CD4-positive, alpha-beta T cell (primary cell): ENCODE results near the gene GPATCH3. TPM values are rescaled to one million over a fixed set of nuclear protein-coding genes. Genes with fewer than 3 reads are reported as not detected.

Source experiments
- ATAC-seq: fragments of 200-7000 bp; cut with Tn5 transposase; one replicate; pipeline ENCODE4 v1.10.0; 2022; ENCODE audit warnings: mild to moderate bottlenecking; ENCODE audit not compliant: poor library complexity
- CTCF ChIA-PET: fragments of 350-600 bp; sonication (Branson Sonifier 250); formaldehyde crosslinking; loops from one replicate; lab custom pipeline; 2021; ENCODE audit warnings: antibody characterized with exemption, inconsistent platforms; lab: Charles Lee
- POLR2A ChIA-PET: fragments of 350-600 bp; sonication (Branson Sonifier 250); formaldehyde crosslinking; loops from one replicate; lab custom pipeline; 2021; ENCODE audit warnings: antibody characterized with exemption, inconsistent platforms; lab: Charles Lee
- DNase-seq, 14 experiments: peaks; one replicate each; pipeline ENCODE4 v3.0.0-alpha.2; 2013 to 2020; ENCODE audit warnings: mixed read lengths in 2 of 14
- H3K27ac ChIP-seq, 2 donors: one replicate each; pipeline versions ENCODE4 v1.5.1 to v1.7.0; 2013; ENCODE audit warnings: low read length in 2 of 2, low read depth in 1 of 2, mild to moderate bottlenecking in 1 of 2
- H3K27me3 ChIP-seq, 2 experiments: 1 replicate in 1 of 2; 2 replicates in 1 of 2; pipeline versions ENCODE4 v1.6.1 to v1.7.0; 2013; ENCODE audit warnings: low read length in 2 of 2, control low read depth in 1 of 2, mild to moderate bottlenecking in 1 of 2, moderate library complexity in 1 of 2; ENCODE audit not compliant: insufficient read depth in 2 of 2, control insufficient read depth in 1 of 2
- H3K36me3 ChIP-seq: one replicate; pipeline ENCODE4 v1.6.1; 2013; ENCODE audit warnings: low read length, control low read depth; ENCODE audit not compliant: insufficient read depth
- H3K4me1 ChIP-seq: one replicate; pipeline ENCODE4 v1.6.1; 2013; ENCODE audit warnings: low read length, control low read depth; ENCODE audit not compliant: insufficient read depth
- H3K4me3 ChIP-seq: one replicate; pipeline ENCODE4 v1.5.1; 2013; ENCODE audit warnings: mild to moderate bottlenecking, low read length, moderate library complexity
- H3K9me3 ChIP-seq, 2 experiments: 1 replicate in 1 of 2; 2 replicates in 1 of 2; pipeline versions ENCODE4 v1.6.1 to v1.7.0; 2013; ENCODE audit warnings: low read length in 2 of 2, mild to moderate bottlenecking in 2 of 2, control low read depth in 1 of 2, moderate library complexity in 1 of 2; ENCODE audit not compliant: control insufficient read depth in 1 of 2, insufficient read depth in 1 of 2
- H3K27ac Mint-ChIP-seq: one replicate; pipeline ENCODE4 v1.8.0; 2020; ENCODE audit warnings: mixed read lengths
- H3K27me3 Mint-ChIP-seq: one replicate; pipeline ENCODE4 v1.8.0; 2021; ENCODE audit warnings: mixed read lengths
- H3K36me3 Mint-ChIP-seq: one replicate; pipeline ENCODE4 v1.8.0; 2021; ENCODE audit warnings: low read depth, mixed read lengths
- H3K4me1 Mint-ChIP-seq: one replicate; pipeline ENCODE4 v1.8.0; 2021; ENCODE audit warnings: low read depth, mixed read lengths
- H3K4me3 Mint-ChIP-seq: one replicate; pipeline ENCODE4 v1.8.0; 2020; ENCODE audit warnings: mild to moderate bottlenecking, mixed read lengths
- H3K9me3 Mint-ChIP-seq: one replicate; pipeline ENCODE4 v1.8.0; 2020; ENCODE audit warnings: mixed read lengths
- intact Hi-C, 2 experiments: fragments of 100-400 bp; cut with DNase I in 1 of 2; cut with micrococcal nuclease in 1 of 2; formaldehyde crosslinking; loops; one replicate each; pipeline versions ENCODE4 v1.15.1 to v1.9.0; 2023 to 2025; cut with DNase I, micrococcal nuclease
- total RNA-seq, 174 experiments: library from RNA in 2 of 174; stranded (reverse) in 2 of 174; gene quantifications; one replicate each; pipeline ENCODE4 v1.2.3 and lab custom pipeline; 2021 to 2026
- TF ChIP-seq, protein P1 (sequence below): fragments of 200-600 bp; IDR thresholded peaks from one replicate; pipeline ENCODE4 v1.8.0; 2022; ENCODE audit warnings: antibody characterized with exemption, mild to moderate bottlenecking

Gene GPATCH3
- total RNA-seq, 2 experiments from 2014 or later: 30.2 to 32.4 TPM

DNA sequence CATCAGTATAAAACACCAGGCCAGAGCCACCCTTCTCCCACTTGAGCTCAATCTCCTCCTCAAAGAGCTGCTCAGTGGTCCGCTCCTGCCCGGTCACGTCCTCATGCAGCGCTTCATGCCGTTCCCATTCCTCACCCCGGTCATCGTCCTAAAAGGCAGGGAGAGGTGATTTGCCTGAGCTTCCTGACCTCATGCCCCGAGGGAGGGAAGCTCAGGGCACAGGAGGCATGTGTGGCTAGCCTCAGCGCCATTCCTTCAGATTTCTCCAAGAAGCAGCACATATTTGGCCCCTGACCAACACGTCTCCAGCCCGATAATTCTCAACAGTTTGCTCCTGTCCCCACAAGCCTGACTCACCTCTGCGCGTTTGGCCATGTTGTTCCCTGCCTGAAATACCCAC lies 6.0 kb downstream of the GPATCH3 start:
- peaks cover 57% of the 10 kb centered on the region for H3K36me3 ChIP-seq
- DNase-seq: no peak
- no peaks in the 10 kb centered on the region for H3K27me3 Mint-ChIP-seq
- peaks cover 25% of the 10 kb centered on the region for H3K4me1 ChIP-seq
- intact Hi-C loops: loop anchor here in 1 of 2 experiments (5.0 kb wide), 1 partner anchor 462 kb away; the partner anchor contains the start of gene DHDDS
- no peak overlapping the region for H3K27ac ChIP-seq
- H3K36me3 Mint-ChIP-seq: peaks cover 84% of the 10 kb centered on the region
- no peaks in the 10 kb centered on the region for H3K9me3 Mint-ChIP-seq
- H3K4me3 ChIP-seq: no peak overlapping the region
- no peak overlapping the region for H3K27ac Mint-ChIP-seq
- no peaks in the 10 kb centered on the region for H3K27me3 ChIP-seq
- ChIA-PET POLR2A (no interaction called here), CTCF (no interaction called here)
- TF ChIP-seq, protein P1, sequence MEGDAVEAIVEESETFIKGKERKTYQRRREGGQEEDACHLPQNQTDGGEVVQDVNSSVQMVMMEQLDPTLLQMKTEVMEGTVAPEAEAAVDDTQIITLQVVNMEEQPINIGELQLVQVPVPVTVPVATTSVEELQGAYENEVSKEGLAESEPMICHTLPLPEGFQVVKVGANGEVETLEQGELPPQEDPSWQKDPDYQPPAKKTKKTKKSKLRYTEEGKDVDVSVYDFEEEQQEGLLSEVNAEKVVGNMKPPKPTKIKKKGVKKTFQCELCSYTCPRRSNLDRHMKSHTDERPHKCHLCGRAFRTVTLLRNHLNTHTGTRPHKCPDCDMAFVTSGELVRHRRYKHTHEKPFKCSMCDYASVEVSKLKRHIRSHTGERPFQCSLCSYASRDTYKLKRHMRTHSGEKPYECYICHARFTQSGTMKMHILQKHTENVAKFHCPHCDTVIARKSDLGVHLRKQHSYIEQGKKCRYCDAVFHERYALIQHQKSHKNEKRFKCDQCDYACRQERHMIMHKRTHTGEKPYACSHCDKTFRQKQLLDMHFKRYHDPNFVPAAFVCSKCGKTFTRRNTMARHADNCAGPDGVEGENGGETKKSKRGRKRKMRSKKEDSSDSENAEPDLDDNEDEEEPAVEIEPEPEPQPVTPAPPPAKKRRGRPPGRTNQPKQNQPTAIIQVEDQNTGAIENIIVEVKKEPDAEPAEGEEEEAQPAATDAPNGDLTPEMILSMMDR: no peak
- ATAC-seq: no peak
- peak overlapping the region; percentile 53 for H3K4me3 Mint-ChIP-seq
- H3K9me3 ChIP-seq: no peaks in the 10 kb centered on the region
- H3K4me1 Mint-ChIP-seq: peaks cover 24% of the 10 kb centered on the region

DNA sequence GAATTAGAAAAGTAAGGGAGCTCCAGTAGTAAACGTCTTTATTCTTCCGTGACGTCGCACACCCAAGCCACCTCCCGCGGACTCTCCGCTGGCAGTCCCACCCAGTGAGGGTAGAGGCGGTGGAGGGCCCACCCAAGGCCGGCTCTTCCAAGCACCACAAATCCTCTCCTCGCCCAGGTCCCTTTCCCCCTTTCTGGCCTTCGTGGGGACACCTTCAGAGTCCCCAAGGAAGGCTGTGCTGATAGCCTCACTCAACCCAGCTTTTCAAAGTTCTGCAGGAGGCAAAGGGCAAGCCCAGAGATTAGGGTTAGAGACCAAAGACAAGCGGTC lies 9.8 kb downstream of the GPATCH3 start:
- TF ChIP-seq, protein P1: no peak
- intact Hi-C loops: loop anchor here in 1 of 2 experiments (1.0 to 5.0 kb wide), 2 partner anchors 31 to 458 kb away; partner anchors contain the start of genes DHDDS and NUDC
- H3K36me3 ChIP-seq: peaks cover 59% of the 10 kb centered on the region
- peaks cover 31% of the 10 kb centered on the region for H3K4me1 ChIP-seq
- H3K27me3 ChIP-seq: no peaks in the 10 kb centered on the region
- Mint-ChIP-seq H3K4me3 (peak overlapping the region; percentile 96), H3K4me1 (peaks cover 35% of the 10 kb centered on the region), H3K27ac (peak overlapping the region; percentile 97), H3K9me3 (no peaks in the 10 kb centered on the region), H3K27me3 (no peaks in the 10 kb centered on the region), H3K36me3 (peaks cover 88% of the 10 kb centered on the region)
- peak overlapping the region; percentile 87 to 89 for H3K27ac ChIP-seq
- DNase-seq (no peak), ATAC-seq (peak; percentile 45)
- ChIA-PET CTCF (interaction anchor here (0.9 to 1.4 kb wide), 5 partner anchors 9 to 291 kb away, joined by 3 to 5 read pairs (median 3); partner anchors contain the start of gene GPATCH3), POLR2A (interaction anchor here (0.6 to 3.4 kb wide), 18 partner anchors 9 to 1752 kb away, joined by 3 to 82 read pairs (median 4); partner anchors contain the start of genes GPATCH3, HMGN2, NUDC and PIGV)
- H3K9me3 ChIP-seq: no peaks in the 10 kb centered on the region
- peak overlapping the region; percentile 89 for H3K4me3 ChIP-seq

DNA sequence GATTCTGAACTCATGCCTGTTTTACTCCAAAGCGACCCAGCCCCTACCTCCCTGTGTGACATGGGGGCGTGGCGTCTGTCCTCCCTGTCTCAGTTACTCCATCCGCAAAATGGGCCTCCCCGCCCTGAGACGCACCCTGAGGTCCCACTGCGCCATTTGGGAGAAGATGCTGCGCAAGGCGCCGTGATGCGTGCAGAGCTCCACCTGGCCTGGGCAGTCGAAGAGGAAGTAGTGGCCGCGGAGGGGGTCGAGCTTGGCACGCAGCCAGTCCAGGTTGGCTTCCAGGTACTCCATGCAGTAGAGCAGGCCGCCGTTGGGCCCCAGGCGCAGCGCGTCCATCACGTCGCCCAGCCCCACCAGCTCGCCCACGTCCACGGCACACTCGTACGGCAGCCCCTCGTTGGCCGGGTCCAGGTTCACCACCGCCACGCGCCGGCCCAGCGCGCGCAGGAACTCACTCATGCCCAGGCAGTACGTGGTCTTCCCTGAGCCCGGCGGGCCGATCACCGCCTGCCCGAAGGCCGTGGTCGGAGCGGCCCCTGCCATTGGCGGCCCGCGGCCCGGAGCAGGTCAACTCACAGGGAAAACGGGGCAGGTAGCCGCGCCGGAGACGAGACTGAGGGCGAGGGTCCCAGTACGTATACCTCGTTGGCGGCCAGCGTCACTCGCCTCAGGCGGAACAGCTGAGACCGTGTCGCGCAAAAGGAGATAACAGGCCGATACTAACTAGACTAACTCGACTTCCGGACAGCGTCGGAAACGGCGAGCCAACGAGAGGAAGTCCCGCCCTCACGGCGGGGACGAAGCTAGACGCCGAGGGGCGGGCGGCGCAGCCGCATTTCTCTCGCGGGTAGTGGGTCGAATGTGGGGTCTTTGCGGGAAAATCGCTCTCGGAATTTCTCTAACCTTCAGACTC lies 10.5 kb downstream of the GPATCH3 start, which contains the start of gene GPN2:
GPN2 (minus strand) TSS at position 733 of the 916 bp plus-strand sequence; CDS start at position 546, 187 bp downstream.
- Histone ChIP-seq H3K36me3 (peaks cover 59% of the 10 kb centered on the region), H3K4me3 (peak within 1 kb of the TSS; percentile 89), H3K4me1 (peaks cover 31% of the 10 kb centered on the region), H3K9me3 (no peaks in the 10 kb centered on the region), H3K27me3 (no peaks in the 10 kb centered on the region), H3K27ac (peak within 1 kb of the TSS; percentile 87 to 89)
- ATAC-seq (peak; percentile 91), DNase-seq (peak; percentile 59 to 90 (median 70))
- ChIA-PET POLR2A (interaction anchor here (0.6 to 3.4 kb wide), 19 partner anchors 10 to 1753 kb away, joined by 3 to 82 read pairs (median 4); partner anchors contain the start of genes GPATCH3, HMGN2, NUDC and PIGV), CTCF (interaction anchor here (0.9 to 1.4 kb wide), 5 partner anchors 9 to 290 kb away, joined by 3 to 5 read pairs (median 3); partner anchors contain the start of gene GPATCH3)
- Mint-ChIP-seq H3K9me3 (no peaks in the 10 kb centered on the region), H3K36me3 (peaks cover 88% of the 10 kb centered on the region), H3K4me1 (peaks cover 39% of the 10 kb centered on the region), H3K27ac (peak within 1 kb of the TSS; percentile 97), H3K27me3 (no peaks in the 10 kb centered on the region), H3K4me3 (peak within 1 kb of the TSS; percentile 96)
- TF ChIP-seq, protein P1: no peak
- intact Hi-C loops: loop anchor here in 1 of 2 experiments (1.0 to 5.0 kb wide), 2 partner anchors 31 to 458 kb away; partner anchors contain the start of genes DHDDS and NUDC
